T-helper 1 cell (primary cell): Measurements from ENCODE around the gene NFIL3.
"Not testable (repeated sequence)": the region's sequence is repeated elsewhere in the genome, so short reads cannot be mapped to it uniquely, and the experiment has no call there.

ENCODE experiments used
- DNase-seq, 5 donors: peaks; one replicate each; pipeline ENCODE4 v3.0.0-alpha.2; 2012 to 2020

The NFIL3 gene

DNA sequence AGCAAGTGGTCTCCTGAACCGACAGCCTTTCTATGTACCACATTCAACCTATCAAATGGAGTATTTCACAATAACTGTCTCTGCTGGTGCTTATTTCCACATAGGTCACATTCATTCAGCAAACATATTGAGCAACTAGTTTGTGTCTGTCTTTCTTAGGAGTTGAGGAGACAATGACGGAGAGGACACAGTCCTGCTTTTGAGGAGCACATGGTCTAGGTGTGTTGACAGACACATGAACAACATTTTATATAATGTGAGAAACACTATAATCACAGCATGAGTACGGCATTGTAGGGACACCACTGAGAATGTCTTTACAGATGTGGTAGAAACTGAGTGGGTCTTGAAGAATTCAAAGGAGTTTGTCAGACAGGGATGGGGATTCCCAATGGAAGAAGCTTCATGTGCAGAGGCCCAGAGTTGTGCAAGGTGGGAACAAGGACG lies 28.5 kb downstream of the NFIL3 start:
- DNase-seq, result peak in 1 of 5 donors; percentile 21

DNA sequence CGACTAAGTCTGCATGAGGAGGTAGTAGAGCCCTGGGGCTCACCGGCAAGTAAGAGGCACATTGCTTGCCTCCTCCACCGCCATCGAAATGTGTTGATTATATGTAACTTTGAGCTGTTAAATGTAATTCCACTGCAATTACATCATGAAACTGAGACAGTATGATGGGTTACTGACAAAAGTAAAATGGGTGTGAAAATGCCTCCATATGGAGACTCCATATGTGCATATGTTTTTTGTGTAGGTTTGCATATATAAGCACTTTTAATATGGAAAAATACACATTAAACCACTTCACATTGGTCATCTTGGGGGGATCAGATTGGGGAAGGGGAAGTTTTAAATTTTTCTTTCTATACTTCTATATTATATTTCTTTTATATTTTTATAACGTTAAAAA lies 29.8 kb downstream of the NFIL3 start:
- DNase-seq, result no peak

DNA sequence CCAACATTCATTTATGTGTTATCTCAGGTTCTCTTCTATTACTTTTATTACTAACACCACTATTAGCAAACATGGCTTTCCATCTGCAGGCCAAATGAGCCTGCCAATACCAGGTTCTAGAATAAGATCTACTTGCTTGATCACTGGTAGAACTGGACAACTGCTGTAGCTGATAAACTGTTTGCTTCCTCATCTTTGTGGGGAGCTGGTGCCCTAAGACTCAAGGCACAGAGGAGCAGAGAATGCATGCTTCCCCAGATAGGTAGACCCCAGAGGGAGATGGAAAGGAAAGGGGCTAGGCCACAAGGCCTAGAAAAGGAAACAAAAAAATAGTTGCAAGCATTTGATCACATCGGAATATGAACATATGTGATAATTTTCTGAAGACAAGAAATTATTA lies 31.2 kb downstream of the NFIL3 start:
- DNase-seq, result no peak

DNA sequence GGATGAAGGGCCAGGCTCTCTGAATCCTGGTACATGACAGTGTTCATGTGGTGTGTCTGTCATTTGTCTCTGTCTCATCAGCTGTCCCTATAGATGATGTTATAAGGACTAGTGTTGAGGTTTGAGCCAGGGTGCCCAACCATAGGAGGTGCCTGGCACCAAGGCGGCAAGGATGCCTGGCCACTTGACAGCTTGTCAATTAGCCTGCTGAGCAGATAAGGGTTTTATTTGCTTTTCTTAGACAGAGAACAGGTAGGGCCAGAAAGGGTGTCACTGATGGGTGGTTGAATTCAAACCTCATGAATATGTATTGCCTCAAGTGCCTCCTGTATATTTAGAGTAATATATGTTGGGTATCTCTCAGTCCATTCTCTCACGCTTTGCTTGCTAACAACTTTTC lies 31.8 kb downstream of the NFIL3 start:
- DNase-seq, result no peak

DNA sequence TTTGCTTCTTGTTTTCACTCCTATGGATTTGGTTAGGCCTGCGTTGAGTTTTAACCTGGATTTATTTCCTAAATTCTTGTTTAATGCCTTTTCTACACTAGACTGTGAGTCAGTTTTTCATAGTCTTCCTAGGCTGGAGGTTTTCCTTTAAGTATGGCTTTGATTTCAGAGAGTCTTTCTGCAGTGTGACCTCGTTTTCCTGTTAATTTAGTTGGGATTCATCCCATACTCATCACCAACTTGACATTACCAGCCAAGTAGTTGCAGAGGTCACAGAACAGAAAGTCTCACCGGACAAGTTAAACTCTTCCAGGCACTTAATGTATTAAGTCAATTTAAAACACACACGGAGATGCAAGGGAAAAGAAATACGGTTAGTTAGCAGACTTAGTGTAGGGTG lies 32.2 kb downstream of the NFIL3 start:
- DNase-seq, result no peak

DNA sequence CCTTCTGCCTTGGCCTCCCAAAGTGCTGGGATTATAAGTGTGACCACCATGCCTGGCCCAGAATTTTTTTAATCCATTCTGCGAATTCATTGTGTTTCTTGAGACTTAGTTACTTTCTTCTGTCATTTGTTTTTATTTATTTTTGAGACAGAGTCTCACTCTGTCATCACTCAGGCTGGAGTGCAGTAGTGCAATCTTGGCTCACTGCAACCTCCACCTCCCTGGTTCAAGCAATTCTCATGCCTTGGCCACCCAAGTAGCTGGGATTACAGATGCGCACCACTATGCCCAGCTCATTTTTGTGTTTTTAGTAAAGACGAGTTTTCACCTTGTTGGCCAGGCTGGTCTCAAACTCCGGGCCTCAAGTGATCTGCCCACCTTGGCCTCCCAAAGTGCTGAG lies 33.9 kb downstream of the NFIL3 start:
- not testable (repeated sequence) for DNase-seq

DNA sequence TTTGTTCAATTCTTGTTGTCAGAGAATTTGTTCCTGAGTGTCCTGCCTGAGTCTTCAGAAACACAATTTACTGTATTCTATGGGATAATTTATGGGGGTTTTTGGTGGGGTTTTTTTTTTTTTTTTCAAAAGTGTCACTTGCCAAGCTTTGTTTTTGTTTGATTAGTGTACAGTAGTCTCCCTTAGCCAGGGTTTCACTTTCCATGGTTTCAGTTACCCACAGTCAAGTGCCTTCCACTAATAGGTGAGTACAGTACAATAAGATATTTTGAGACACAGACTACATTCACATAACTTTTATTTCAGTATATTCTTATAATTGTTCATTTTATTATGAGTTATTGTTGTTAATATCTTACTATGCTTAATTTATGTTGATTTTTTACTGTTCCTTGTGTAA lies 36.9 kb downstream of the NFIL3 start:
- no peak for DNase-seq

DNA sequence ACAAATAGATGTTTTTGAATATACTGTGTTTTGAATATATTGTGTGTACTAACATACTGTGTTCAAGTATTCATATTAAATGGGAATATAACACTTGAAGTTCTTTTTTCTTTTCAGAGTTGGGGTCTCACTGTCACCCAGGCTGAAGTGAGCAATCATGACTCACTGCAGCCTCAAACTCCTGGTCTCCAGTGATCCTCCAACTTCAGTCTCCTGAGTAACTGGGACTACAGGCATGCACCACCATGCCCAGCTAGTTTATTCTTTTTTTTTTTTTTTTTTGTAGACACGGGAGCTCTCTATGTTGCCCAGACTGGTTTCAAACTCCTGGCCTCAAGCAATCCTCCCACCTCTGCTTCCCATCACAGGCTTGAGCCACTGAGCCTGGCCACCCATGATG lies 38.7 kb downstream of the NFIL3 start:
- no peak for DNase-seq

DNA sequence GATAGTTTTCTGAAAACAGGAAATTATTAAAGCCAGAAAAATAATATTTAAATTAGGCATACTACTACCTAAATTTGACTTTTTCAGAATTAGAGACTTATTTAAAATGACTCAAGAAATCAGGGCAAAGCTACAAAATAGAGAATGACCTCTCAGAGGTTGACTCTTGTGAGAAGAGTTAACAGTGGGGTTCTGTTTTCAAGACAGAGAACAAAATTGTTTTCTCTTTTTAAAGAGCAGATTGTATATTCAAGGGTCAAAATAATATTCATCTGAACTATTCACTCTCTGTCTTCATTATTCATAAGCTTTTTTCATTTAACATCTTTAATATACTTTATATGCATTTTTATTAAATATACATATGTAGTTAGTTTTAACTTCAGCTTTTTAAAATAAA lies 40.1 kb downstream of the NFIL3 start:
- DNase-seq, result no peak

DNA sequence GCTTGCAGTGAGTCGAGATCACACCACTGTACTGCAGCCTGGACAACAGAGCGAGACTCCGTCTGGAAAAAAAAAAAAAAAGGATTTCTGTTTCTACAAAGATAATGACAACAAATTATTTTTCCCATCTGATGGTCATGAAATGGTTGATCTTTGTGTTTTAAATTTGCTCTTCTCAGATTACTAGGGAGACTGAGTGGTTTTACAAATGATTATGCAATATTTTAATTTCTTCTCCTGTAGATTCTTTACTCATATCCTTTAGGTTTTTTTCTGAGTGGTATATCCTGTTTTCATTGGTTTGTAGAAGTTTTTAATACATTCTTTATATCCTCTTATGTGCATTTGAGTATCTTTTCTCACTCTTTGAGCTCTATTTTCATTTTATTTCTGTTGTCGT lies 41.3 kb downstream of the NFIL3 start:
- DNase-seq, result no peak

DNA sequence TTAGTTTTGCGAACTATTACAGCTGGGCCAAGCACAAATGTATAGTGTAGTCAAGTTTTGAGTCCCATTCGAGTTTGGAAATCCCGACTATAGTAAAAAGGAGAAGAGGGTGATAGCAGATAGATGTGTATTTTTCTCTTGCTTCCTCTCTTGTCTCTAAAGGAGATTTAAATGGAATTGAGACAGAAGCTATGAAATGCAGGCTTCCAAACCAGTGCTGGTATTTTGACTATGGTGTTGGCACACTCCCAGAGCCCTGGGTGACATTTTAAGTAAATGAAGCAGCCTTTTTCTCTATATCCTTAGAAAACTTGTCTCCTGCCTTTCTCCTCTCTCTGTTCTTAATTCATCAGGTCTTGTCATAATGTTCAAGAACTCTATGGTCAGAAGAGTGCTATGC lies 44.2 kb downstream of the NFIL3 start:
- DNase-seq, result no peak

DNA sequence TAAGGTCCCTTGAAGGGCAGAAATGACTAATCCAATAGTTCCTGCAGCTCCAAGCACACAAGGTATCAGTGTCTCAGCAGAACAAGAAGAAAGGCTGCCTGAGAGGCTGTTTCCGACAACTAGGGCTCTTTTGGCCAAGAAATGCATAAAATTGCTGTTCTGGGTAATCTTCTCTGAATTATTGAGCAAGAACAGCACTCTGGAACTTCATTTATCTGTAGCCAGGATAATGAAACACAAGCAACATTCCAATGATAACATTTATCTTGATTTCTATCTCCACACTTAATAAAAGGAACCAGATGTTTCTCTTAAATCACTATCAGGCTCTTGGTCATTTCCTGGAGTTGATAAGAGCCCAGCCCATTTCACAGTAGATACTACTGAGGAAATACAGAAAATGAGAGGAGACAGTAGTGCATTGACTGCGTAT lies 44.9 kb downstream of the NFIL3 start:
- no peak for DNase-seq

DNA sequence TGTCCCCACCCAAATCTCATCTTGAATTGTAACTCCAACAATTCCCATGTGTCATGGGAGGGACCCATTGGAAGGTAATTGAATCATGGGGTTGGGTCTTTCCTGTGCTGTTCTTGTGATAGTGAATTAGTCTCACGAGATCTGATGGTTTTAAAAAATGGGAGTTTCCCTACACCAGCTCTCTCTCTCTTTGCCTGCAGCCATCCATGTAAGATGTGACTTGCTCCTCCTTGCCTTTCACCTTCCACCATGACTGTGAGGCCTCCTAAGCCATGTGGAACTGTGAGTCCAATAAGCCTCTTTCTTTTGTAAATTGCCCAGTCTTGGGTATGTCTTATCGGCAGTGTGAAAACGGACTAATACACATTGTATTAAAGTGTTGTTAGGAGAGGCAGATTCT lies 45.6 kb downstream of the NFIL3 start:
- not testable (repeated sequence) for DNase-seq

DNA sequence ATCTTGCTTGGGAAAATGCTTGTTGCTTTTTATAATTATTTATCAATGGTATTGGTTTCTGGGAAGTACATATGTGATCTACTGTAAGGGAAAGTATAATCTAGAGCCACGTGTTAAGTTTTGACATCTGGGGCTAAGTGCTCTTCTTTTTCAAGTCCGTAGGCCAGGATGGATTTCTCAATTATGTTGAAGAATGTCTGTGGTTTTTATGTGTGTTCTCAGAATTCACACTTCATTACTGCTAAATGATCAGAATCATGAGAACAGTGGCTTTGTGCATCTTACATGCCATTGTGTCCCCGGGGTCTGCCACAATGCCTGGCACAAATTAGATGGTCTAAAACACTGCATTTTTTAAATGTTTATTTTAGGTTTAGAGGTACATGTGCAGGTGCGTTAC lies 47.4 kb downstream of the NFIL3 start:
- peak in 1 of 5 donors; percentile 51 for DNase-seq

DNA sequence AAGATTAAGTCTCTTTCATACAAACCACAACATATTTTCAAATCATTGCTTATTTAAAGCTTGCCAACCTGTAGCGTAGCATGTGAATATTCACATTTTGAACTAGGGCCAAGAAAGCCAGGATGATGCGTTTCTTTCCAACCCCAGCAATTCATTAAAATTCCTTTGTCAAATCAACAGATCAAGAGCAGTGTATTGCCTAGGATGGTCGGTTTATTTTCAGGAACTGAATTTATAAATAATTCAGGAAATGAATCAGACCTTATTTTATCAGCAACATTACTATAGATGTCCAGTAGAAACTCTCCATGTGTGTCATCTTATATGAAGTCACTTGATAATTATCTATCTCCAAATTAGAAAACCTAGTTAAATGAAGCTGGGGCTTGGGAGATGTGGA lies 48.7 kb downstream of the NFIL3 start:
- no peak for DNase-seq

DNA sequence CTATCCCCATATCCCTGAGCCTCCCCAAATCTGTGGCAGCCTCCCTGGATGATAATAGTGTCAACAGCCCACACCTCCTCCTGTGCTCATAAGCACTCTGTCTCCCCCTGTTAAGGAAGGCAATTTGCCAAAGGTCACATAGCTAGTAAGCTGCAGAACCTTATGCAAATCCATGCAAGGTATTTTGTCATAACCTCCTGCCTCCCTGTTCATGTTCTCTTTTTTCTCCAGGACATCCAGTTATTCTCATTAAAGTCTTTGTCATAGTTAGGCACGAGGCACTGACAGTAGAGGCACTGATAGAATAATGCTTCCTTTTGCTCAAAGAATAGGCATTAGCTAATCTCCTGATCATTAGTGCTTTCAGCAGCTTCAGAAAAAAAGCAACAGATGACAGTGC lies 51.7 kb downstream of the NFIL3 start:
- DNase-seq, result no peak

DNA sequence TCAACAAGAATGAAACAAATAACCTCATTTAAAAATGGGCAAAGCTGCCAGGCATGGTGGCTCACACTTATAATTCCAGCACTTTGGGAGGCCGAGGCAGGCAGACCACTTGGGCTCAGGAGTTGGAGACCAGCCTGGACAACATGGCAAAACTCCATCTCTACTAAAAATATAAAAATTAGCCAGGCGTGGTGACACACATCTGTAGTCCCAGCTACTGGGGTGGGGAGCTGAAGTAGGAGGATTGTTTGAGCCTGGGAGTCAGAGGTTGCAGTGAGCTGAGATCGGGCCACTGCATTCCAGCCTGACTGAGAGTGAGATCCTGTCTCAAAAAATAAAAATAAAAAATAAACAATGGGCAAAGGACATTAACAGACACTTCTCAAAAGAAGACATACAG lies 53.6 kb downstream of the NFIL3 start:
- not testable (repeated sequence) for DNase-seq

DNA sequence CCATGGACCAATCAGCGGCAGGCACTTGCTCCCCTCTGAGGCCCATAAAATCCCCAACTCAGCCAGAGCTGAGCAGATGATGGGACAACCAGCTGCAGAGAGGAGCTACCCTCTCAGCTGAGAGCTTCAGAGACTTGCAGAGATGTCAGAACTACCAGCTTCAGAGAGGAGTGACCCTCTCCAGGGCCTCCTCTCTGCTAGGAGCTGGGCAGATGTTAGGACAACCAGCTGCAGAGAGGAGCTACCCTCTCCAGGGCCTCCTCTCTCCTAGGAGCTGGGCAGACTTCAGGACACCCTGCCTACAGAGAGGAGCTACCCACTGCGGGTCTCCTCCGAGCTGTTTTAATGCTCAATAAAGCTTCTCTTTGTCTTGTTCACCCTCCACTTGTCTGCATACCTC lies 58.9 kb downstream of the NFIL3 start:
- DNase-seq, result no peak

DNA sequence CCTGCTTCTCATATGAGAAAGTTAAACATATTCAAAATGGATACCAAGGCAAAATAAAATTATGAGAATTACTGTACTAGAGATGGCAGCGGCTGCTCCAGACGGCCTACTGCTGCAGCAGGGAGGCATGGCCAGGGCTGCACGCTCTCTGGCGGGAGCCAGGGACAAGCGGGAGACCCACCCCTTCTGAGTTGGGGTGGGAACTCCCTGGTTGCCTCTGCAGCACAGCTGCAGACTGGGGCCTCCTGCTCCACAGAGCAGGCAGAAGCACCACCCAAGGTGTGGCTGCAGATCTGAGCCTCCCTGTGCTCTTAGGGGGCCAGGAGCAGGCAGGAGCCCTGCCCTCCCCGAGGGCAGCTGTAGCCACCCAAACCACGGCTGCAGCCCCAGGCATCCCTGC lies 59.6 kb downstream of the NFIL3 start:
- no peak for DNase-seq

DNA sequence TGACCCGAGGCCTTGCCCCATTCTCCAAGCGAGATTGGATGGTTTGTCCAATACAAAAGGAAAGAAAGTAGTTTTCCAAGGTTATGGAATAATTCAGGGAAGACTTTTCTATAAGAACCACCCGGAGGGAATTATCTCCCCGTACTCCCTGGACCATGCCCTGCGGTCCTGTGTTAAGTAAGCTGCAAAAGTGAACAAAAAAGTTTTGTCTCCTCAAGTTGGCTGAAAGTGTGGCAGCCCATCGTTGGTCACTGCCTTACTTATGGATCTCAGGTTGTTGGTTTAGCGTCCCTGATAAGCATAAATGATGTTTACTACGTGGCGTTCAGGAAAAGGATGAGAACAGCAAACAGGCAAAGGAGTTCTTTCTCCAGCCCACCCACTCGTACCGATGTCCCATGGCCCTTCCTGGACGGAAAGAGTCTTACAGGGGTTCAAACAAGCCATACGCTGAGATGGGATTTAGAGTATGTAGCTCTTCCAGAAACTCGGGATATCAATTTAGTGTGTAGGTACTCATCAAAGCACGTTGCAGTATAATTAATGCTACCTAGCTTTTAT lies 61.5 kb downstream of the NFIL3 start:
- DNase-seq, result no peak

DNA sequence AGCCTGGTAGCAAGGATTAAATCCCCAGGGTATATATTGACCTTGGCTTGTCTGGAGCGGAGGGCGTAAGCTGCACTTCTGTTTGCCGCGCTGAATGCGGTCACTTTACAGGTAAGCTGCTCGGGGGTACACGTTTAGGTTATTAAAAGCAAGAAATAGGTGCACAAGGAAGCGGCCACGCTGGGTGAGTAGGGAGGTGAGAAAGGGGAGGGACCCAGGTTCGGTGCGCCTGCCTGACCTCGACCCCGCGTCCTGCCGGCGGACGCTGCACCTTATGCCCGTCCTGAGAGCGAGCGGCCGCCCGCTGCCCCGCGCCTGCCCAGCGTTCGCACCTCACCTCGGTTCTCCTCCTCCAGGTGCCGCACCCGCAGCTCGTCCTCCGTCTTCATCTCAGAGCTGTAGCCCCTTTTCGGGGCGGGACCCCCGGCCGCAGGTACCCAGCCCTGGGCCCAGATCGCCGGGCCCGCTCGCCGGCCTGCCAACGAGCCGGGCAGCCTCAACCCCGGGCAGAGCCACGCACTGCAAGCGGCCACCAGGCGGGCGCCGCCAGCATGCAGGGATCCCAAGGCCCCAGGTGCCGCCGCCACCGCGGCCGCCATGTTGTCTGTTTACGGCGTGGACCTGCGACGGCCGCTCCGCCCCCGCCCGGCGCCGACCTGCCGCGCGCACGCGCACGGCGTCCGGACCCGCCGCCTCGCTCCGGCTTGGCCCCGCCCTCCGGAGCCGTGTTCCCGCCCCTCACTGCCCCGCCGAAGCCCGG lies 62.2 kb downstream of the NFIL3 start, which contains the start of gene AUH:
TSS of gene AUH (minus strand) at position 628 of the 760 bp plus-strand sequence. CDS start at position 599, 29 bp downstream.
- DNase-seq, result peak; percentile 76 to 86 (median 82)

DNA sequence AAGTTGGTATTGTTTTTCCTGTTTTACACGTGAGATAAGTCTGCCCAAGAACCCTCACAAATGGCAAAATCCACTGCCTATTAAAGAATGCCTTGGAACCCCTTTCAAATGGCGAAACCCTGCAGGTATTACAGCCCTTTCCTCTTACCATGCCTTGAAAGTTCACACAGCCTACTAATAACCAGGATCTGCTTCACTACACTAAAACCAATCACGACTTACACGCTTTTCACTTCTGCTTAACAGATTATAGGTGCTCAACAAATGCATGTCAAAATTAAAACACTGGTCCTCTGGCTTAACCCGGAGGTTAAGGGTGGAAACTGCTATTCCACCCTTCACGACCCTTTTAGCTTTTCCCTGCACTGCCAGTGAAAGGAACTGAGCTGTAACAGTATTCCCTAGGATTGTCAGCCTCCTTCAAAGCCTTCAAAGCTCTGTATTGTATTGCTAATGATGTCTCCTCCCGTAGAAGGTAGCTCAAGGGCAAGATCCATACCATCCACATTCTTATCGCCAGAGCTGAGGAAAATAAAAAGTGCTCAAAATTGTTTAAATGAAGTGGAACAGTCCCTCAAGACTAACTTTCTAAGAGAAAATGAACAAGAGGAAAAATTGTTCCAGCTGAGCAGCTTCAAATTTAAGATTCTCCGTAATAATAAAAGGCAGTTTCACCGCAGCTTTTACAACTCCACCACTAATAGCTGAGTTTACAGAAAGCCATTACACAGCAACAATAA lies 62.9 kb downstream of the NFIL3 start:
- DNase-seq, result no peak

DNA sequence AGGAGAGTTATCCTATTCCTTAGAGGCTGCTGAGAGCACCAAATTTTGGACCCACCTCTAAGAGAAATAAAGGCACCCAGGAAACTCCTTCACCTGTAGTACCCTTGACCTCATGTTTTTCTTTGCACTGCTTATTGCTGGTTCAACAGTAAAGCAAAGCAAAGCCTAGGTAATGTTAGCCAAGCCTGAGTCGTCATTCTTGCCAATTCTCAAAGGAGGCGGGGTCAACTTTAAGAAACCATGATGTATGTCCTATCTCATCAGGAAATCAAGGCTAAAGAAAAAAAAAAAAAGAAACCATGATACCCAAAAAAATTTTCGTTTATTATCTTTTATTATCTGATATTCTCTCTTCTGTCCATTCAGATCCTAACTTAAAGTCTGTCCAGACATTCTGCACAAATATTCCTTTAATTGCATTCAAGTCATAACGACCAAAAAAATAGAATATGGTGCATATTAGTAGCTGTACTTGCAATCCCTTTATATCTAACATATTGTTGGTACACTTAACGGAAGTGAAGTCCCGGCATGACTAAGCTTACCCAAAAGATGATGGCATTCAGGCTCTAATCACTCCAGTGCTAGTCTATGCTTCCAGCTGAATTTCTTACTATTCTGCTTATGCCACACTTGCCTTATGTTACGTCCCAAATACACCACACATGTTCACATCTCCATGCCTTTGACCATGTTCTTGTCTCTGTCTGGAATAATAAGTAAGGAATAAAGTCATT lies 63.7 kb downstream of the NFIL3 start:
- DNase-seq, result peak in 1 of 5 donors; percentile 70
